ENCODE data around the gene KIF26B.

DNA sequence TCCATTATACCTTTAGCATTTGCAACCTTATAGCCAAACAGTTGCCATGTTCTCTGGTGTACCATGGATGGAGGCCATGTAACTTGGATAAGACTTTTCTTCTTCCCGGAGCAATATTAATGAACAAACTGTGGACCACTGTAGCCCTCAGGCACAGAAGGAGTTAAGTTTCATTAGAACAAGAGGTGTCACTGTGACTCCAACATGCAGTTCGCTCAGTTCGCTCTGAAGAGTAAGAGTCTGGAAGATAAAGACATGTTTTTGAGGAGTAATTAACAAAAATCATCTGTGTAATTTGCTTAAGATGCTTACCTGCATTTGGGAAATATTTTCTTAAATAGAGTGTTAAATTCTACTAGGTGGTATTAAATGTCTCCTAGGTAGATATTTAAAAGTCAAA, 4.1 kb downstream of the KIF26B start:
- no peak for TF ChIP-seq PATZ1 (CRISPR knock-in tag; IDR thresholded peaks at IDR 0.05; ENCODE audit: borderline replicate concordance)
- no peak for TF ChIP-seq ZFP30 (CRISPR knock-in tag; IDR thresholded peaks at IDR 0.05)
- TF ChIP-seq CSRNP3 (CRISPR knock-in tag; IDR thresholded peaks at IDR 0.05) = no peak
- TF ChIP-seq GLIS3 (CRISPR knock-in tag; IDR thresholded peaks at IDR 0.05) = no peak
- no peak for TF ChIP-seq CSDC2 (CRISPR knock-in tag; IDR thresholded peaks at IDR 0.05)
- TF ChIP-seq BACH2 (CRISPR knock-in tag; IDR thresholded peaks at IDR 0.05; ENCODE audit: borderline replicate concordance) = no peak
- no peak for TF ChIP-seq CREB5 (CRISPR knock-in tag; IDR thresholded peaks at IDR 0.05; ENCODE audit: low read depth)
- TF ChIP-seq ISL1 (CRISPR knock-in tag; IDR thresholded peaks at IDR 0.05) = no peak

Data from SK-N-SH treated with all-trans-retinoic acid at 6 μM for 48 hours (cell line).